ENCODE measurements around the gene C1QL1. TPM values are rescaled to one million over a fixed set of nuclear protein-coding genes. Genes with fewer than 3 reads are reported as not detected.

C1QL1 gene
- total and polyA plus RNA-seq, 9 of the 15 experiments (the other 6 are each of a cell fraction or from before 2014, with no cell fraction given), result 0.07 to 0.12 (median 0.09) TPM; not detected in 6

DNA sequence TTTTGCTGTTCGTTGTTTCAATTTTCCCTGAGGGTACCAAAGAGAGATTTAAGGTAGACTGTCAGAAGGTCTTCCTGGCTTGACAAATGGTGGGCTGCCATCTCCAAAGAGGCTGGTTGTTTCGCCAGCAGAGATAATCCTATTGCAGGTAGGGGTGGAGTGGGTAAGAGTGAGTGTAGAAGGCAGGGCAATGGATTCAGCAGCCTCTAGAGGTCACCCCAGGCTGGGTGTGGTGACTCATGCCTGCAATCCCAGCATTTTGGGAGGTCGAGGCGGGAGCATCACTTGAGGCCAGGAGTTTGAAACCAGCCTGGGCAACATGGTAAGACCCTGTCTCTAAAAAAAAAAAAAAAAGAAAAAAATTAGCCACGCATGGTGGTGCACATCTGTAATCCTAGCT, 48.7 kb upstream of the C1QL1 start (continued):
- TF ChIP-seq, protein P1, sequence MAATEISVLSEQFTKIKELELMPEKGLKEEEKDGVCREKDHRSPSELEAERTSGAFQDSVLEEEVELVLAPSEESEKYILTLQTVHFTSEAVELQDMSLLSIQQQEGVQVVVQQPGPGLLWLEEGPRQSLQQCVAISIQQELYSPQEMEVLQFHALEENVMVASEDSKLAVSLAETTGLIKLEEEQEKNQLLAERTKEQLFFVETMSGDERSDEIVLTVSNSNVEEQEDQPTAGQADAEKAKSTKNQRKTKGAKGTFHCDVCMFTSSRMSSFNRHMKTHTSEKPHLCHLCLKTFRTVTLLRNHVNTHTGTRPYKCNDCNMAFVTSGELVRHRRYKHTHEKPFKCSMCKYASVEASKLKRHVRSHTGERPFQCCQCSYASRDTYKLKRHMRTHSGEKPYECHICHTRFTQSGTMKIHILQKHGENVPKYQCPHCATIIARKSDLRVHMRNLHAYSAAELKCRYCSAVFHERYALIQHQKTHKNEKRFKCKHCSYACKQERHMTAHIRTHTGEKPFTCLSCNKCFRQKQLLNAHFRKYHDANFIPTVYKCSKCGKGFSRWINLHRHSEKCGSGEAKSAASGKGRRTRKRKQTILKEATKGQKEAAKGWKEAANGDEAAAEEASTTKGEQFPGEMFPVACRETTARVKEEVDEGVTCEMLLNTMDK (IDR thresholded peaks at IDR 0.05; ENCODE audit: borderline replicate concordance, insufficient read depth, low read depth, low read length, poor library complexity, severe bottlenecking), result no peak
- TF ChIP-seq MEF2A (IDR thresholded peaks at IDR 0.05; ENCODE audit: control insufficient read depth, low read depth, low read length) (no peak), ZFPM2 (CRISPR knock-in tag; IDR thresholded peaks at IDR 0.05) (no peak), POLR3A (IDR thresholded peaks at IDR 0.05; ENCODE audit: borderline replicate concordance, extremely low read depth, insufficient read depth, insufficient read length) (no peak), MTA1 (IDR thresholded peaks at IDR 0.05; ENCODE audit: borderline replicate concordance) (no peak), HDAC6 (IDR thresholded peaks at IDR 0.05; ENCODE audit: low read depth, low read length) (no peak), ZNF518B (CRISPR knock-in tag; IDR thresholded peaks at IDR 0.05) (no peak), ZNF76 (CRISPR knock-in tag; IDR thresholded peaks at IDR 0.05; ENCODE audit: borderline replicate concordance) (no peak), ZBTB34 (CRISPR knock-in tag; IDR thresholded peaks at IDR 0.05) (no peak), SREBF1 (IDR thresholded peaks at IDR 0.05; ENCODE audit: borderline replicate concordance, low read depth, low read length) (no peak), ZNF639 (CRISPR knock-in tag; conservative IDR thresholded peaks at IDR 0.05 in 1 of 2, IDR thresholded peaks at IDR 0.05 in 1 of 2) (no peak), NCOA6 (IDR thresholded peaks at IDR 0.05) (no peak), ZNF436 (CRISPR knock-in tag; IDR thresholded peaks at IDR 0.05) (no peak), SRF (CRISPR knock-in tag; IDR thresholded peaks at IDR 0.05) (no peak)
- TF ChIP-seq, protein P2, sequence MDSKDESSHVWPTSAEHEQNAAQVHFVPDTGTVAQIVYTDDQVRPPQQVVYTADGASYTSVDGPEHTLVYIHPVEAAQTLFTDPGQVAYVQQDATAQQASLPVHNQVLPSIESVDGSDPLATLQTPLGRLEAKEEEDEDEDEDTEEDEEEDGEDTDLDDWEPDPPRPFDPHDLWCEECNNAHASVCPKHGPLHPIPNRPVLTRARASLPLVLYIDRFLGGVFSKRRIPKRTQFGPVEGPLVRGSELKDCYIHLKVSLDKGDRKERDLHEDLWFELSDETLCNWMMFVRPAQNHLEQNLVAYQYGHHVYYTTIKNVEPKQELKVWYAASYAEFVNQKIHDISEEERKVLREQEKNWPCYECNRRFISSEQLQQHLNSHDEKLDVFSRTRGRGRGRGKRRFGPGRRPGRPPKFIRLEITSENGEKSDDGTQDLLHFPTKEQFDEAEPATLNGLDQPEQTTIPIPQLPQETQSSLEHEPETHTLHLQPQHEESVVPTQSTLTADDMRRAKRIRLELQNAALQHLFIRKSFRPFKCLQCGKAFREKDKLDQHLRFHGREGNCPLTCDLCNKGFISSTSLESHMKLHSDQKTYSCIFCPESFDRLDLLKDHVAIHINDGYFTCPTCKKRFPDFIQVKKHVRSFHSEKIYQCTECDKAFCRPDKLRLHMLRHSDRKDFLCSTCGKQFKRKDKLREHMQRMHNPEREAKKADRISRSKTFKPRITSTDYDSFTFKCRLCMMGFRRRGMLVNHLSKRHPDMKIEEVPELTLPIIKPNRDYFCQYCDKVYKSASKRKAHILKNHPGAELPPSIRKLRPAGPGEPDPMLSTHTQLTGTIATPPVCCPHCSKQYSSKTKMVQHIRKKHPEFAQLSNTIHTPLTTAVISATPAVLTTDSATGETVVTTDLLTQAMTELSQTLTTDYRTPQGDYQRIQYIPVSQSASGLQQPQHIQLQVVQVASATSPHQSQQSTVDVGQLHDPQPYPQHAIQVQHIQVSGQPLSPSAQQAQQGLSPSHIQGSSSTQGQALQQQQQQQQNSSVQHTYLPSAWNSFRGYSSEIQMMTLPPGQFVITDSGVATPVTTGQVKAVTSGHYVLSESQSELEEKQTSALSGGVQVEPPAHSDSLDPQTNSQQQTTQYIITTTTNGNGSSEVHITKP (IDR thresholded peaks at IDR 0.05; ENCODE audit: partially characterized antibody), result no peak

Measured in K562 (cell line).